Neural progenitor cell (in vitro differentiated cells): Measurements from ENCODE around the gene HHEX.

ENCODE experiments used
- CTCF ChIP-seq: fragments of 200-600 bp; sonication (generic); IDR thresholded peaks from 2 replicates; pipeline ENCODE4 v1.5.1; 2017; ENCODE audit warnings: antibody characterized with exemption, mild to moderate bottlenecking
- EZH2 ChIP-seq: fragments of 200-600 bp; sonication (generic); IDR thresholded peaks from 2 replicates; pipeline ENCODE4 v1.6.1; 2017; ENCODE audit warnings: antibody characterized with exemption, mild to moderate bottlenecking, moderate library complexity

GRCh38 chr10:92722349-92722748, 32.6 kb downstream of the HHEX start:
- no peak for TF ChIP-seq EZH2
- no peak for TF ChIP-seq CTCF
